Measurements from ENCODE around the gene GMCL1.
"Not testable (repeated sequence)": the region's sequence is repeated elsewhere in the genome, so short reads cannot be mapped to it uniquely, and the experiment has no call there.

Gene GMCL1

DNA sequence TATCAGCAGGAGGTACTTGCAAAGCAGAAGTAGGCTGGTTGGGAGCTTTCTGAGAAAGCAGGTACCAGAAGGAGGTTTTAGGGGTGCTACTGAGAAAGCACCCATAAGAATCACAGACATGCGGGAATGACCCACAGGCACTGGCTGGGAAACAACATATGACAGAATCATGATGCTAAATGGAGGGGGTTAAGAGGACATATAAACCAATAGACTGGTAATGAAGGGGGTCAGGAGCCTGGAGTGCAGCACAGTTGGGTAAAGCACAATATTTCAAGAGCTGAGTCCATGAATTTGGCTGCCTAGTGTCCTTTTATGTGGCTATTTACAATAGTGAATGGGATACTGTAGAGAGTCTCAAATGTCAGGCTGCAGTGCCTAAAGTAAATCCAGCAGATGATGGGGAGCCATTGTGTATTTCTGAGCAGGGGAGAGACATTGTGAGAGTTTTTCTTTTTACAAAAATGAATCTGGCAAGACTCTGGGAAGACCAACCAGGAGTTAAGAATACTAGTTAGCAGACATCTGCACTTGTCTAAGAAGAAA is 27.6 kb upstream of the GMCL1 start:
- no peak overlapping the region for H2AFZ ChIP-seq (ENCODE audit: low read depth)
- peaks cover 52% of the 10 kb centered on the region for H3K4me1 ChIP-seq (ENCODE audit: low read depth, poor library complexity, severe bottlenecking)
- H3K36me3 ChIP-seq (ENCODE audit: insufficient read depth), result no peaks in the 10 kb centered on the region
- H4K20me1 ChIP-seq (ENCODE audit: insufficient read depth), result no peaks in the 10 kb centered on the region
- TF ChIP-seq, protein P1, sequence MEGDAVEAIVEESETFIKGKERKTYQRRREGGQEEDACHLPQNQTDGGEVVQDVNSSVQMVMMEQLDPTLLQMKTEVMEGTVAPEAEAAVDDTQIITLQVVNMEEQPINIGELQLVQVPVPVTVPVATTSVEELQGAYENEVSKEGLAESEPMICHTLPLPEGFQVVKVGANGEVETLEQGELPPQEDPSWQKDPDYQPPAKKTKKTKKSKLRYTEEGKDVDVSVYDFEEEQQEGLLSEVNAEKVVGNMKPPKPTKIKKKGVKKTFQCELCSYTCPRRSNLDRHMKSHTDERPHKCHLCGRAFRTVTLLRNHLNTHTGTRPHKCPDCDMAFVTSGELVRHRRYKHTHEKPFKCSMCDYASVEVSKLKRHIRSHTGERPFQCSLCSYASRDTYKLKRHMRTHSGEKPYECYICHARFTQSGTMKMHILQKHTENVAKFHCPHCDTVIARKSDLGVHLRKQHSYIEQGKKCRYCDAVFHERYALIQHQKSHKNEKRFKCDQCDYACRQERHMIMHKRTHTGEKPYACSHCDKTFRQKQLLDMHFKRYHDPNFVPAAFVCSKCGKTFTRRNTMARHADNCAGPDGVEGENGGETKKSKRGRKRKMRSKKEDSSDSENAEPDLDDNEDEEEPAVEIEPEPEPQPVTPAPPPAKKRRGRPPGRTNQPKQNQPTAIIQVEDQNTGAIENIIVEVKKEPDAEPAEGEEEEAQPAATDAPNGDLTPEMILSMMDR (conservative IDR thresholded peaks at IDR 0.05; ENCODE audit: low read depth, low read length), result no peak
- H3K4me3 ChIP-seq (IDR thresholded peaks at IDR 0.05; ENCODE audit: insufficient read depth, low read depth, low read length), result no peak overlapping the region
- no peaks in the 10 kb centered on the region for H3K27me3 ChIP-seq (ENCODE audit: insufficient read depth, low read depth)
- no peak overlapping the region for H3K9ac ChIP-seq
- no peak overlapping the region for H3K27ac ChIP-seq
- H3K4me2 ChIP-seq, result no peak overlapping the region
- H3K79me2 ChIP-seq (ENCODE audit: insufficient read depth, low read depth), result no peaks in the 10 kb centered on the region

DNA sequence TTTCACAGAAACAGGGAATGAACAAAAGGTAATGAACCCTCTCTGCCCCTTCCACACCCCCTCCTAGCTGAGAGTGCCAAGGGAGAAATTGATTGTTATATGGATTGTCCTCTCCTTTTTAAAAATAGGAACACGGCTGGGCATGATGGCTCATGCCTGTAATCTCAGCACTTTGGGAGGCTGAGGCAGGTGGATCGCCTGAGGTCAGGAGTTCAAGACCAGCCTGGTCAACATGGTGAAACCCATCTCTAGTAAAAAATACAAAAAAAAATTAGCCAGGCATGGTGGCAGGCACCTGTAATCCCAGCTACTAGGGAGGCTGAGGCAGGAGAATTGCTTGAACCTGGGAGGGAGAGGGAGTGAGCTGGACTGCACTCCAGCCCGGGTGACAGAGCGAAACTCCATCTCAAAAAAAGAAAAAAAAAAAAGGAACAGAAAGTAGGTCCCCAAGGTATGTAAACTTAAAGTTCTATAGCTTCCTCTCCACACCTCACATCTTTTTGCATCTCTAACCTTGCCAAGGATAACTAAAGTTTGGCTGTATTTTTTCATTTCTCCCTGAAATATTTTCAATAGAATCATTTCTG is 26.6 kb upstream of the GMCL1 start:
- not testable (repeated sequence) for H4K20me1 ChIP-seq (ENCODE audit: insufficient read depth); H3K27me3 ChIP-seq (ENCODE audit: insufficient read depth, low read depth); H3K9ac ChIP-seq; H3K36me3 ChIP-seq (ENCODE audit: insufficient read depth); H3K4me3 ChIP-seq (IDR thresholded peaks at IDR 0.05; ENCODE audit: insufficient read depth, low read depth, low read length); H3K4me2 ChIP-seq; H3K27ac ChIP-seq; H3K79me2 ChIP-seq (ENCODE audit: insufficient read depth, low read depth); H2AFZ ChIP-seq (ENCODE audit: low read depth)
- H3K4me1 ChIP-seq (ENCODE audit: low read depth, poor library complexity, severe bottlenecking), result peaks cover 41% of the 10 kb centered on the region

DNA sequence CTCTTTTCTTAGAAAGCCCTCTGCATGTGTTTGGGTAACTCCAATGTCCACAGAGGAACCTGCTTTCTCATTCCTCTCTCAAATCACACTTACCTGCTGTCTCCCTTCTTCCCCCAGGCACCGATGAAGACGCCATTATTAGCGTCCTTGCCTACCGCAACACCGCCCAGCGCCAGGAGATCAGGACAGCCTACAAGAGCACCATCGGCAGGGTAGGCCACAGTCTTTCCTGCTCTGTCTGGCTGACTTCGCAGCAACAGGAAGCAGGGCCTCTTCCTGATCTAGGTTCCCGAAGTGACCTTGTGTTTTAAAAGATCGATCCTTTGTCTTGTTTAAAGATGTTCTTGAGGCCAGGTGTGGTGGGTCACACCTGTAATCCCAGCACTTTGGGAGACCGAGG is 25.0 kb upstream of the GMCL1 start:
- Histone ChIP-seq H4K20me1 (ENCODE audit: insufficient read depth) (no peaks in the 10 kb centered on the region), H3K4me1 (ENCODE audit: low read depth, poor library complexity, severe bottlenecking) (peaks cover 33% of the 10 kb centered on the region), H3K27me3 (ENCODE audit: insufficient read depth, low read depth) (no peaks in the 10 kb centered on the region), H3K79me2 (ENCODE audit: insufficient read depth, low read depth) (no peaks in the 10 kb centered on the region), H2AFZ (ENCODE audit: low read depth) (no peak overlapping the region), H3K4me2 (no peak overlapping the region), H3K36me3 (ENCODE audit: insufficient read depth) (no peaks in the 10 kb centered on the region), H3K4me3 (IDR thresholded peaks at IDR 0.05; ENCODE audit: insufficient read depth, low read depth, low read length) (no peak overlapping the region), H3K9ac (no peak overlapping the region), H3K27ac (no peak overlapping the region)
- TF ChIP-seq, protein P1 (conservative IDR thresholded peaks at IDR 0.05; ENCODE audit: low read depth, low read length), result no peak

DNA sequence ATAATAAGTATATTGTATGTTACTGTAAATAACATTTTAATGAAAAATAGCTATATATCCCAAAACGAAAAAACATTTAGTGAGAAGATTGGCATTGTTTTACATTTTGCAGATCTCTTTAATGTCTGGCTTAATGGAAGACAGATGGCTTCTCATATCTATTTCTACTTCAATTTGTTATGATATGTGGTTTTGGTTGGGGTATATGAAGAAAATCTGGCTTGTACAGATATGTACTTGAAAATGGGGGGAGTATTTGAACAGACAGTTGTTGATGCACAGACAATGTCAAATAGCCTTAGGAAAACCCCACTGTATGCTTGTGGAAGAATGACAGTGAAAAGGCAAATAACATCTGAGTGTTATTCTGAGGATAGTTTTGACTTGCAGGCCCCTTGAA is 23.6 kb upstream of the GMCL1 start:
- H4K20me1 ChIP-seq (ENCODE audit: insufficient read depth), result no peaks in the 10 kb centered on the region
- H3K9ac ChIP-seq, result no peak overlapping the region
- no peaks in the 10 kb centered on the region for H3K36me3 ChIP-seq (ENCODE audit: insufficient read depth)
- no peak overlapping the region for H3K4me3 ChIP-seq (IDR thresholded peaks at IDR 0.05; ENCODE audit: insufficient read depth, low read depth, low read length)
- H2AFZ ChIP-seq (ENCODE audit: low read depth), result no peak overlapping the region
- no peak overlapping the region for H3K4me2 ChIP-seq
- no peaks in the 10 kb centered on the region for H3K27me3 ChIP-seq (ENCODE audit: insufficient read depth, low read depth)
- no peaks in the 10 kb centered on the region for H3K79me2 ChIP-seq (ENCODE audit: insufficient read depth, low read depth)
- H3K27ac ChIP-seq, result no peak overlapping the region
- TF ChIP-seq, protein P1 (conservative IDR thresholded peaks at IDR 0.05; ENCODE audit: low read depth, low read length), result no peak
- H3K4me1 ChIP-seq (ENCODE audit: low read depth, poor library complexity, severe bottlenecking), result peaks cover 19% of the 10 kb centered on the region

DNA sequence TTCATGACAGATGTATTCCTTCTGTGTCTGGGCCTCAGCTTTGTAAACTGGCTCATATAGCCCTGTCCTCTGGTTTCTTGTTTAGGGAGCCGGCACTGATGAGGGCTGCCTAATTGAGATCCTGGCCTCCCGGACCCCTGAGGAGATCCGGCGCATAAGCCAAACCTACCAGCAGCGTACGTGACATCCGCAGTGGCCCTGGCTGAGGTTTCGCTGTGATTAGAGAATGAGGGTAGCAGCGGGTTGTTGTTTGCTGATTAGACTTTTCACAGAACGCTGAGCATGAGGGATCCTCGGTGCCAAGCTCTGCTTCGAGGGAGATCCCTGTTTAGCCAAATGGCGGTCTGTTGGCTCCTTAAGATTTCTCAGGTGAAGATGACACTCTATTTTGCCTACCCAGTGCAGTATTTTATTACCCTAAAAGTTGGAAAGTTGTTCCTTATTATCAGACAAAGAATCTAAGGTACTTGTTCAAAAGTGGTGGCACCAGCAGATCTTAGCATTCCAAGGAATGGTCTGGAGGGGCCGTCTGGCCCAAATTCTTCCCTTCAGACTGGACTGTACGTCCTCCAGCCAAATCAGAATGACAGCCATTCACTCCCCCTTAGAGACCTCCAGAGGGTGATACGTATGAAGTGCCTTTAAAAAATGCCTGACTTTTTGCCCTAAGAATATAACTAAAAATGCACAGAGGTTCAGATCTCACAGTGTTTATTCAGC is 21.5 kb upstream of the GMCL1 start:
- Histone ChIP-seq H3K27ac (no peak overlapping the region), H3K36me3 (ENCODE audit: insufficient read depth) (no peaks in the 10 kb centered on the region)

More for the DNA sequence above, 21.5 kb upstream of the GMCL1 start:
- Histone ChIP-seq H2AFZ (ENCODE audit: low read depth) (no peak overlapping the region), H3K79me2 (ENCODE audit: insufficient read depth, low read depth) (no peaks in the 10 kb centered on the region), H4K20me1 (ENCODE audit: insufficient read depth) (no peaks in the 10 kb centered on the region), H3K4me1 (ENCODE audit: low read depth, poor library complexity, severe bottlenecking) (peaks cover 7% of the 10 kb centered on the region), H3K4me3 (IDR thresholded peaks at IDR 0.05; ENCODE audit: insufficient read depth, low read depth, low read length) (no peak overlapping the region), H3K4me2 (no peak overlapping the region), H3K27me3 (ENCODE audit: insufficient read depth, low read depth) (no peaks in the 10 kb centered on the region), H3K9ac (no peak overlapping the region)
- TF ChIP-seq, protein P1 (conservative IDR thresholded peaks at IDR 0.05; ENCODE audit: low read depth, low read length), result no peak

All from KMS-11 (cell line).